ENCODE results near the gene CNTNAP2. TPM values are rescaled to one million over a fixed set of nuclear protein-coding genes. Genes with fewer than 3 reads are reported as not detected.

The CNTNAP2 gene
- total and polyA plus RNA-seq, 2 of the 8 experiments (the other 6 are each of a cell fraction or from before 2014, with no cell fraction given), result 27.9 to 71.0 TPM

GRCh38 chr7:146991596-146991995 lies 875.0 kb downstream of the CNTNAP2 start:
- Histone ChIP-seq H4K8ac (ENCODE audit: extremely low read depth, insufficient read depth, low read length) (no peak overlapping the region), H2BK12ac (ENCODE audit: low read depth, low read length) (no peak overlapping the region), H4K20me1 (replicated peaks in 1 of 2; ENCODE audit: control insufficient read depth in 1 of 2, insufficient read depth in 2 of 2, low read length in 2 of 2) (no peaks in the 10 kb centered on the region), H2BK5ac (ENCODE audit: low read depth, low read length) (no peak overlapping the region), H3K9ac (replicated peaks in 1 of 4; ENCODE audit: extremely low read depth in 1 of 4, low read depth in 3 of 4, low read length in 3 of 4) (no peak overlapping the region), H3K18ac (ENCODE audit: extremely low read depth, low read length) (no peak overlapping the region), H3K36me3 (ENCODE audit: control insufficient read depth in 2 of 4, insufficient read depth in 4 of 4, low read length in 3 of 4) (no peaks in the 10 kb centered on the region), H2BK15ac (ENCODE audit: low read length) (no peak overlapping the region), H3K4me3 (ENCODE audit: extremely low read depth in 1 of 4, insufficient read depth in 2 of 4, low read depth in 3 of 4, low read length in 4 of 4) (no peak overlapping the region), H3K4me1 (replicated peaks in 1 of 4; ENCODE audit: control insufficient read depth in 3 of 4, insufficient read depth in 4 of 4, low read length in 3 of 4) (no peaks in the 10 kb centered on the region), H3K9me3 (ENCODE audit: insufficient read depth in 2 of 2, low read depth in 1 of 2, low read length in 1 of 2) (no peaks in the 10 kb centered on the region), H4K5ac (ENCODE audit: insufficient read length, low read depth, low read length) (no peak overlapping the region), H3K14ac (ENCODE audit: insufficient read length) (no peak overlapping the region), H2AK5ac (ENCODE audit: low read depth, low read length) (no peak overlapping the region), H3K27ac (ENCODE audit: low read depth, low read length) (no peak overlapping the region), H3K27me3 (replicated peaks in 1 of 4; ENCODE audit: control insufficient read depth in 3 of 4, extremely low read depth in 1 of 4, insufficient read depth in 3 of 4, low read length in 3 of 4) (no peaks in the 10 kb centered on the region), H2AFZ (ENCODE audit: low read length) (no peak overlapping the region), H4K91ac (replicated peaks; ENCODE audit: insufficient read length, low read length) (no peak overlapping the region), H3K56ac (replicated peaks; ENCODE audit: insufficient read length, low read depth, low read length) (no peak overlapping the region), H3K23me2 (ENCODE audit: low read depth, low read length) (no peaks in the 10 kb centered on the region), H3K4me2 (ENCODE audit: insufficient read depth in 1 of 2, low read depth in 2 of 2, low read length in 2 of 2) (no peak overlapping the region), H3K4ac (replicated peaks; ENCODE audit: insufficient read length, low read depth, low read length) (no peak overlapping the region), H3K79me1 (ENCODE audit: low read depth, low read length) (no peaks in the 10 kb centered on the region), H2BK120ac (replicated peaks; ENCODE audit: low read depth, low read length) (no peak overlapping the region), H3K23ac (ENCODE audit: insufficient read length) (no peak overlapping the region), H3K79me2 (ENCODE audit: control insufficient read depth in 1 of 2, insufficient read depth in 2 of 2, low read length in 2 of 2) (no peaks in the 10 kb centered on the region), H2BK20ac (ENCODE audit: low read length) (no peak overlapping the region)
- TF ChIP-seq CHD1 (IDR thresholded peaks at IDR 0.05; ENCODE audit: low read depth, low read length) (no peak), EP300 (IDR thresholded peaks at IDR 0.05; ENCODE audit: borderline replicate concordance in 1 of 2, low read depth in 2 of 2, low read length in 2 of 2) (no peak), BACH1 (IDR thresholded peaks at IDR 0.05; ENCODE audit: low read length) (no peak), CBX8 (IDR thresholded peaks at IDR 0.05; ENCODE audit: borderline replicate concordance, low read depth, low read length) (no peak), EGR1 (IDR thresholded peaks at IDR 0.05; ENCODE audit: borderline replicate concordance, low read depth, low read length) (no peak)
- 67% methylated on average over 5 of the region's 5 CpGs; no CpG with 5 or more reads in 1 of the 2 experiments for WGBS, 2 experiments (ENCODE audit: extremely low coverage in 1 of 2, insufficient coverage in 1 of 2, insufficient read length in 1 of 2, insufficient replicate concordance in 2 of 2, low coverage in 1 of 2, low lambda C conversion rate in 2 of 2, missing lambda C conversion rate in 1 of 2)
- POLR2A ChIA-PET (ENCODE audit: partially characterized antibody), result no interaction called here
- DNase-seq (ENCODE audit: low read depth in 1 of 2, low spot score in 2 of 2) (no peak), FAIRE-seq (no peak)
- CTCF ChIA-PET (ENCODE audit: partially characterized antibody), result no interaction called here
